Measurements from ENCODE around the gene CCT6B.
"Not testable (repeated sequence)": the region's sequence is repeated elsewhere in the genome, so short reads cannot be mapped to it uniquely, and the experiment has no call there.

CCT6B gene

DNA sequence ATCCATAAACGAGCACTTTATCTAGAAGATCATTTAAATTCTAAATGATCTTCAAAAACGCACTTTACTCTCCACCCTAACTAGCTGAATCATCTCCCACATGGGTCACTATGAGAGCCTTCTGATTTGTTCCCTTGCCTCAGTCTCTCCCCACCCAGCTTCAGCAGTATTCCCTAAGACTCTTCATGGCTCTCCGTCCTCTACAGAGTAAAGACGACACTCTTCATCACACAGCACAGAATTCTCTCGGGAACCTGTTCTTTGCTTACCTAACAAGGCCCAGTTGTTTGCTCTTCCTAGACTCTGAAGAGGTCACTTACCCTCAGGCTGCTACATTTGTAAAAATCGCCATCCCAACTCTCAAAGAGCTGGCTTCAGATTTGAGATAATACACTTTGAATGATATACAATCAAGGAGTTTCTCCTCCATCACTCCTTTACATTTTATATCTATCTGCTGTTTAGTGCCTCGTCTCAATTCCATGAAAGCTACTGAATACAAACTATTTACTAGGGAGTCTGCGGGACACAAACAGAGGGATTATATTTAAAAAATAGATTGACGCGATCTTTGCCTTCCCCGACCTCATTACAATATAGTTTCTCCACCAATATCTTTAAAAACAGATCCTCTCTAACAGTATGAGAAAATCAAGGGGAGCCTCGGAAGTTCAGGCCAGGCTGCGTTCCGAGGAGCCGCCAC is 18.5 kb upstream of the CCT6B start:
- DNase-seq = no peak

GRCh38 chr17:34979153-34979552 is 17.9 kb upstream of the CCT6B start:
- DNase-seq = no peak

- DNase-seq = no peak
Measured at GRCh38 chr17:34974794-34975785, 13.8 kb upstream of the CCT6B start.

GRCh38 chr17:34974179-34974578 is 12.9 kb upstream of the CCT6B start:
- no peak for DNase-seq

DNA sequence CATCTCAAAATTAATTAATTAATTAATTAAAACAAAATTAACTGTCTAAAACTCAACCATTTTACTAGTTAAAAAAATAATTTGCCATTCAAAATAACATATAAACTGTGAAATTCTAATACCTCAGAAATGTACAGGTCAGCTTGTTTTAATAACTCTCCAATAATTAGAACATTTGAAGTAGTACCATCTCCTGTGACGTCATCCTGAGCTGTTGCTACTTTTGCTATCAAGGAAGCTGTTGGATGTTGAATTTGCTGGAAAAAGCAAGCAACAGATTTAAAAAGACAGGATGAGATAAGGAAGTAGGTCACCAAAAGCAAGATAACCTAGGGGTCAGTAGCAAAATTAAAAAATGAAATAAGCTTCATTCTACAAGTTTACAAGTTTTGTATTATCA is 2.8 kb downstream of the CCT6B start:
- no peak for DNase-seq

DNA sequence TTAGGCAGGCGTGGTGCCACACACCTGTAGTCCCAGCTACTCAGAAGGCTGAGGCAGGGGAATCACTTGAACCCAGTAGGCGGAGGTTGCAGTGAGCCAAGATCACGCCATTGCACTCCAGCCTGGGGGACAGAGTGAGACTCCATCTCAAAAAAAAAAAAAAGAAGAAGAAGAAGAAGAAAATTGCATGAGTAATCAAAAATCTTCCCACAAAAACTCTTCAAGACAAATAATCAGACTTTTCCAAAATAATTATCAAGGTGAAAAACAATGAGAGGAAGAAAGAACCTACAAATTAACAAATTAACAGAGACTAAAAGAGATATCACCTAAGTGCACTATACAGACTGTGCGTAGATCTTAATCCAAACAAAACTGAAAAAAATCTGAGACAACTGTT is 10.5 kb downstream of the CCT6B start:
- DNase-seq = not testable (repeated sequence)

GRCh38 chr17:34930283-34930682 is 31.0 kb downstream of the CCT6B start:
- DNase-seq = no peak

GRCh38 chr17:34926661-34927060 is 34.6 kb downstream of the CCT6B start:
- DNase-seq = no peak

DNA sequence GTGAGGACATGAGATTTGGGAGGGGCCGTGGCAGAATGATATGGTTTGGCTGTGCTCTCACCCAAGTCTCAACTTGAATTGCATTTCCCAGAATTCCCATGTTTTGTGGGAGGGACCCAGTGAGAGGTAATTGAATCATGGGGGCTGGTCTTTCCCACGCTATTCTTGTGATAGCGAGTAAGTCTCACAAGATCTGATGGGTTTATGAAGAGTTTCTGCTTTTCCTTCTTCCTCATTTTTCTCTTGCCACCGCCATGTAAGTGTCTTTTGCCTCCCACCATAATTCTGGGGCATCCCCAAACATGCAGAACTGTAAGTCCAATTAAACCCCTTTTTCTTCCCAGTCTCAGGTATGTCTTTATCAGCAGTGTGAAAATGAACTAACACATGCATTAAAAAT is 40.6 kb downstream of the CCT6B start:
- DNase-seq = no peak

DNA sequence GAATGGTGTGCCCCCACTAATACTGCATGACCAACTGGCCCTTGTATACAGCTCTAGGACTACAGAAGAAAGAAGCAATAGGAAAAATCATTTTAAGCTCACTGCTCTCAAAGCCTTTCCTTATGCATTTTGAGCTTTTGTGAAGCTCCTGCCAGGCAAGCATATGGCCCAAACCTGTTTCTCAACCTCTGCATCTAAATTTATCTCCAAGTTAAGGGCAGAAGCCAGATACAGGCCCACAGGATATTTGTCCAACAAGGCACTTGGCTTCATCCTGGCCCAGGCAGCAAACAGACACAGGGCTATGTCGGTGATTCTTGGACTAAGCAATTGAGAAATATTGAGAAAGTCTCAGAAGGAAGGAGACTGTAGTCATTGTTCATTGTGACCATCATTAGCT is 43.9 kb downstream of the CCT6B start:
- DNase-seq = no peak

DNA sequence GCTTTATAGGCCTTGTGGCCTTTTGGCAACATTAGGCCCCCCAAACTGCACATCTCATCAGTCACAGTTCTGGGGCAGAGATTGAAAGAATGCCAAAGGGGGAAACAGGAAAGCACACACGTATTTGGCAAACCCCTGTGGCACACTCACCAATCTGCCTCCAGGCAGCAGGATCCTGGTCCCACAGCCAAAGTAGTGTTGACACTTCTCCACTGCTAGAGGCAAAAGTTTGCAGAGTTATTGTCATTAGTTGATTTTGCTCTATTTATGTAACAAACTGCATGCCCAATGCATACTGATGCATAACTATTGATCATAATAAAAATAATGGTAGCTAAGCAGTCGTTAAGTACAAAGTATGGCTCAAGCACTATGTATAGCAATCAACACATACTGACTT is 45.1 kb downstream of the CCT6B start:
- DNase-seq = no peak

DNA sequence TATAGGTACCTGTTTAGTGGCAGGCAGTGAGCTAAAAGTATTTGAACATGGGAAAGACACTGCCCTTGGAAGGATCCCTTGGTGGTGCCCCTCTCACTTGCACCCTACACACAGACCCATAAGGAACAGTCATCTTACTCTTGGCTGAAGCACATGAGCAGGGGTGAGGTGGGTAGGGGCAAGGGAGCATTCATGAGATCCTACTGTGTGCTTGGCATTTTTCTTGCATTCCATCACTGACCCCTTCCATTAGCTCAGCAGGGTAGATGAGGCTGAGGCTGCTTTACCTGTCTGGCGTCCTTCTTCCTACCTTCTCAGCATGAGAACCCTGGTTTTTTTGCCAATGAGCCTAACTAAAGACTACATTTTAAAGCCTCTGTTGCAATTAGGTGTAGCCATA is 48.3 kb downstream of the CCT6B start:
- DNase-seq = no peak

DNA sequence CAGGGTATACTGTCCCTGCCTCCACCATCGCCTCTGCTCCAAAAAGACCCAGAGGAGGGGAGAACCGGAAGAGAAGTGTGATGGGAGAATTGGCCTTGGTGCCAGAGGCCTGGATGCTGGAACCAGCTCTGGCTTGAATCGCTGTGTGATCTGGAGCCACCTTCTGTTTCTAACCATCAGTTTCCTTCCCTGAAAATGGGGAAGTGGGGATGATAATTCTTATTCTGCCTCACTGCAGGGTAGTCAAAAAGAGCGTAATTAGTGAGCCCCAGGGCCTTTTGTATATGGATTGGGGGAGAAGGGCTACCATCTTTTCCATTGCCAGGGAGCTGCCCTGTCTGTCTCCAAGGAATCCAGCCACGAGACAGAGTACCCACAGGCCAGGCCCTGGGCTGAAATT is 52.2 kb downstream of the CCT6B start:
- DNase-seq = no peak

DNA sequence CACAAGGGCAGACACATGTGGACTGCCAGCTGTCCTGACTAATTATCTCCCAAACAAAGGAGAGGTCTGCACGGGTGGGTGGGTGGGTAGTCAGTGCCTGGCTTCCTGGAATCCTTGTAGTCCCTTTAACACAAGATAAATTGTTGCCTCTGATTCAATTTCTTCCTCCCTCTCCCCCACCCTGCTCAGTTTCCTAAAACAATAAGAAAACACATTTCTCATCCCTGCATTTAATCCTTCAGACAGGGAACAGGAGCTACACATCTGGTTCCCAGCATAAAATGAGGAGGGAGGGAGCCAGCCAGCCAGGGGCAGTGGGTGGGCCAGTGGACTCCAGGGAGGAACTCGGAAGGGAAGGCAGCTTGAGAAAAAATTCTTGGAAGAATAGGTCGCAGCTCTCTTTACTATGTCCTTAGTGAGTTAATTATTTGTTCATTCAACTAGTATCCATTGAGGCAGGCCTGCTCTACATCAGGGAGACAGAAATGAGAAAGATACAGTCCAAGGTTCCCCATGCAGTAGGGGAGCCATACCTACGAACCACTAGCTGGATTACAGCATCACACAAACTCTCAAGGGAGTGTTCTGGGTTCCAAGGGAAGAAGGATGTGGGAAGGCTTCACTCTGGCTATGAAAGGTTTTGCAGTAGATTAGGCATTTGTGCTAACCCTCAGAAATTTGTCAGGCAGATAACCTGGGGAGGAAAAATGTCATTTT is 58.3 kb downstream of the CCT6B start:
- no peak for DNase-seq

GRCh38 chr17:34899643-34900291 is 61.5 kb downstream of the CCT6B start:
- DNase-seq = no peak

- no peak for DNase-seq
Measured at GRCh38 chr17:34895383-34895782, 65.9 kb downstream of the CCT6B start.

DNA sequence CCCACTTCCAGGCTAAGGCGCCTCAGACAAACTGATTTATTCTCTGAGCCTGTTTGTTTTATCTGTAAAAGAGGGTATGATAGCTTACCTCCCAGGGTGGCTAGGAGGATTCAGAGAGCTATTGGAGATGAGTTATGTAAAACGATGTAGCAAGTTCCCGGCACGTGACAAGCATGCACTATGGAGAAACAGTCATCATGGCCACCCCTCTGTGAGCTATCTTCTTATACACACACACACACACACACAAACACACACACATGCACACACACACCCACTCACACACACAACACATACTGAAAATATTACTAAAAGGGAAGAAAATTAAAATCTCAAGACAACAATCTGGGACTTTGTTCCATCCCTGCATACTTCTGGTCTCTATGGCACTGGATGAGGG is 66.3 kb downstream of the CCT6B start:
- no peak for DNase-seq

DNA sequence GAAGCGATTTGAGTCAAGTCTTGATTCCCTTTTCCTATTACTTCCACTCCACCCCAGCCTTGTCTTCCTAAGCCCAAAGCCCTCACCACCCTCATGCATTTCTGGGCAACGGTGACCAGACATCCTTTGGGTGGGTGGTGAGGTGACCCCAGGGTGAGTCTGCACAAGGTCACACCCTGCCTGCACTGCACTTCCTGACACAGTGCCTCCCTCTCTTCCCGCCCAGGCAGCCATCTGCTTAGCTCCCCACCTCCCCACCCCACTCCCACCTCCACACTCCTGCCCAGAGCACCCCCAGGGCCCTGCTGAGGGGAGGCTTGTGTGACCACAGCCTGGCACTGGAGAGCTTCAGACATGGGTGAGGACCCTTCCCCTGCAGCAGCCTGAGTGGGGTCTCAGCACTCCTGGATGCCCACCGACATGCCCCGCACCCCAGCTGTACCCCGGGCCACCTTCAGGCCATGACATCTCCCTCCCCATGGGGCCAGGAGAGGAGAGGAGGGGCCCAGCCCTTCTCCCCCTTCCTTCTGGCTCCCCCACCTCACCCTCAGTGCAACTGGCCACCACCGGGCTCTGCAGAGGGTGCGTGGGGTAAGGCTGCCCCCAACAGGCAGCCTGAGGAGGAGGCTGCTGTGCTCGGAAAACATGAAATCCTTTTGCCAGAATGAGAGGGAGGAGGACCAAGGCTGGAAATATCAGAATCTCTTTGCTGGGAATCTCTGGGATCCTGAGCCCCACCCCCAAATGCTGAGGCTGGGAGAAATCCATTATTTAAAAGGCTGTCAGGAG is 68.6 kb downstream of the CCT6B start:
- no peak for DNase-seq

DNA sequence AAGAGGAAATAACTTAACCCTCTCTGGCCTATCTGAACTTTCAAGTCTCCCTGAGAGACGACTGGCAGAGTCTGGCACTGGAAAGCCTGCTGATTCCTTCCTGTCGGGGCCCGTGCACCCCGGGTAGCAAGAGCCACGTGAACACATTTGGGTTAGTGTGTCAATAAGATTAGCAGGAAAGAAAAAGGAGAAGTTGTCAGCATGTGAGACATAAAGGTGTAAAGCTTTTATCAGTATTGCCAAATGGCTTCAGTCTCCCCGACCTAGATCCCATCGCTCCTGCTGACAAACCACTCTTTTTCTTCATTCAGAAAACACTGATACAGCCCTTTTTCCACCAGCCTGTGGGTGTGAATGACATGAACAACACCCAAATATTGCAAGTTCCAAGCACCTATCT is 74.4 kb downstream of the CCT6B start:
- no peak for DNase-seq

DNA sequence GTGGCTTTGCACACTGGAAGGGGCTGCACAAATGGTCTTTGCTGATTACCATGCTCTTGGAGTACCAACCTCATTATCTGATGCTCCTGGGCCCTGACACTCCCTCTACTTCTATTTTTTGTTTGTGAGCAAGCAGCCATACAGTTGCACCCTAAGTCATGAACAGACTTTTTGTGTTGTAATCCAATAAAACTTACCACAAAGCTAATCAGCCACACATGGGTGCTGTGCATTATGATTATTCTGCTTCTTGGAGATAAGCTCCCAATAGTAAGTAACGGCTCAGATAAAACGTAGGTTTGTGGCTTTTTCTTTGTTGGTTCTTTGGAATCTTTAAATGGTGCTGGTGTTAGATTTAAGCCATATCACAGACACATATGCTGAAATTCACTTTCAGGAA is 76.2 kb downstream of the CCT6B start:
- DNase-seq = no peak

DNA sequence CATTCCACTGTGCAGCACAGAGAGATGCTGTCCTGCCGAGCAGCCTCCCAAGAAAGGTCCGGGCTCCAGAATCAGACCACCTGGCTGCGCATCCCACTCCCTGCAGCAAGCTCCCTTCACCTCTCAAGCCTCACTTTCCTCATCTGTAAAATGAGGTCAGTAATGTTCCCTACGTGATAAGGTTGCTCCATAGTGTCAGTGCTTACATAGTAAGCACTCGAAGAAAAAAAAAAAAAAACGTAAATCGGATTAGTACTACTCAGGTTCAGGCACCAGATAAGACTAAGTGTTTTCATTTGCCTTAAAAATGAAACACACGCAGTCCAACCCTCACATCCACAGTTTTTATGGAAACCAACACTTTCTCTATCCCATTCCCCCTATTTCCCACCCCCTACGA is 76.7 kb downstream of the CCT6B start:
- no peak for DNase-seq

All from activated gamma-delta T cell treated with Interleukin-2 at 50 U/mL for 16 hours (primary cell).